Measurements from ENCODE around the gene NKG7. TPM values are rescaled to one million over a fixed set of nuclear protein-coding genes. Genes with fewer than 3 reads are reported as not detected.

Gene NKG7
- total and polyA plus RNA-seq, 11 donors = 1.0 to 31.2 (median 2.4) TPM; not detected in 2

DNA sequence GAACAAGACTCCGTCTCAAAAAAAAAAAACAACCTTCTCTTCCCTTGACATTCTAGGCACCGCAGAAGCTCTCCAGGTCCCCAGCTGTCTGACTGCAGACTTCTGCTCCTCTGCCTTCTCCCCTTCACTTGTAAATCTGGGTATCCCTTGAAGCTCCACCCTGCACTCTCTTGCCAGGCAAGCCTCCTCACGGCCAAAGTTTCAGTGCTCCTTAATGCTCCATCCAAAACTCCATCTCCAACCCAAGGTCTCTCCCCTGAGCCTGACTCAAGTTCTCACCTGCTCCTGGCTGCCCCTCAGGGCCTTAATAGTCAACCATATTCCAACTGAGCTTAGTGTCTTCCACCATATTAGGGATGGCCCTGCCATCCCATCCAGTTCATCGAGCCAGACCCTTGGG, 2.2 kb downstream of the NKG7 start:
- Histone ChIP-seq H3K4me1 (peaks cover 0 to 36% (median 6%) of the 10 kb centered on the region in 12 donors), H3K27ac (peak overlapping the region in 1 of 12 donors; percentile 83), H3K27me3 (no peaks in the 10 kb centered on the region), H3K9me3 (no peaks in the 10 kb centered on the region), H3K36me3 (no peaks in the 10 kb centered on the region), H3K4me3 (peak overlapping the region in 1 of 12 donors; percentile 50)
- ATAC-seq (no peak), DNase-seq (no peak)
- WGBS, 4 donors = 73 to 85% (median 77%) methylated on average over 4 of the region's 4 CpGs
- TF ChIP-seq POLR2A (IDR thresholded peaks at IDR 0.05) = no peak
- TF ChIP-seq, protein P1, sequence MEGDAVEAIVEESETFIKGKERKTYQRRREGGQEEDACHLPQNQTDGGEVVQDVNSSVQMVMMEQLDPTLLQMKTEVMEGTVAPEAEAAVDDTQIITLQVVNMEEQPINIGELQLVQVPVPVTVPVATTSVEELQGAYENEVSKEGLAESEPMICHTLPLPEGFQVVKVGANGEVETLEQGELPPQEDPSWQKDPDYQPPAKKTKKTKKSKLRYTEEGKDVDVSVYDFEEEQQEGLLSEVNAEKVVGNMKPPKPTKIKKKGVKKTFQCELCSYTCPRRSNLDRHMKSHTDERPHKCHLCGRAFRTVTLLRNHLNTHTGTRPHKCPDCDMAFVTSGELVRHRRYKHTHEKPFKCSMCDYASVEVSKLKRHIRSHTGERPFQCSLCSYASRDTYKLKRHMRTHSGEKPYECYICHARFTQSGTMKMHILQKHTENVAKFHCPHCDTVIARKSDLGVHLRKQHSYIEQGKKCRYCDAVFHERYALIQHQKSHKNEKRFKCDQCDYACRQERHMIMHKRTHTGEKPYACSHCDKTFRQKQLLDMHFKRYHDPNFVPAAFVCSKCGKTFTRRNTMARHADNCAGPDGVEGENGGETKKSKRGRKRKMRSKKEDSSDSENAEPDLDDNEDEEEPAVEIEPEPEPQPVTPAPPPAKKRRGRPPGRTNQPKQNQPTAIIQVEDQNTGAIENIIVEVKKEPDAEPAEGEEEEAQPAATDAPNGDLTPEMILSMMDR (IDR thresholded peaks at IDR 0.05) = no peak
- intact Hi-C loops (cut with DNase I) = no loop called here

DNA sequence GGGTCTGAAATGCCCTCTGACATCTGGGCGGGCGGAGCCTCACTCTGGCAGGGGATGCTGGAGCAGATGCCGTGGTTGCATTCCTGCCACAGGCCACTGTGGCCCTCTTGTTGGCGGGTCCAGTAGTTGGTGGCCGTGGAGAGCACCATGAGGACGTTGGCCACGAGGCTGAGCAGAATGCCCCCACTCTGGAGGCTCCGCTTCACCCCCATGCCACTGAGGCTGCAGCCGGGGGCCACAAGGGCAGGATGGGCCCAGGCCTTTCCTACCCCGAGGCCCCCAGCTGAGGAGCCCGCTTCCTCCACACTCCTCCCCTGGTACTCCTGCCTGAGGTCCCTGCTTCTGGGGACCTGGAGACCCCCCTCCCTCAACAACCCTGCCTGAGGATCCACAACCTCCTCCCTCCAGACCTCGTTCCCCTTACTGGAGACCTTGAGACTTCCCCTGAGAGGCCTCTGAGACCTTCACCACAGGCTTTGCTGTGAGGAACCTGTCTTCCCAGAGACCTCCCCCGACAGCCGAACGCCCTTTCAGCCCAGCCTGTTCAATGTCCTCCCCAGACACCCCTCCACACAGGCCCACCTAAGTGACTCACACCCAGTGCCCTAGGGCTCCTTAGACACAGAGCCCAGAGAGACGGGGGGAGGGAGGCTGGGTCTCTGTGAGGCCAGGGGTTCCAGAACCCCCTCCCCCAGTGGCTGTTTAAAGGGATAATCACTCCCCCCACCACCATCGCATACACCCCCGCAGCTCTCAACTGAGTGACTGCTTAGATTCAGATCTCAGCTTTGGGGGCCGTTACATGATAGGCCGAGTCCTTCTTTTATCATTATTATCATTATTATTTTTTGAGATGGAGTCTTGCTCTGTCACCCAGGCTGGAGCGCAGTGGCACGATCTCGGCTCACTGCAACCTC, 3.8 kb downstream of the NKG7 start, which contains the start of gene CLDND2:
CLDND2 (minus strand) TSS at position 638 of the 917 bp plus-strand sequence; CDS start at position 212, 426 bp downstream.
- 65 to 71% (median 67%) methylated on average over 20 to 23 of the region's 23 CpGs for WGBS, 4 donors
- Histone ChIP-seq H3K36me3 (no peaks in the 10 kb centered on the region), H3K4me3 (peak within 1 kb of the TSS; percentile 61 to 94 (median 78)), H3K27me3 (no peaks in the 10 kb centered on the region), H3K4me1 (peaks cover 2 to 47% (median 19%) of the 10 kb centered on the region in 12 donors), H3K9me3 (no peaks in the 10 kb centered on the region), H3K27ac (peak within 1 kb of the TSS; percentile 61 to 98 (median 95))
- TF ChIP-seq, protein P1 (IDR thresholded peaks at IDR 0.05) = no peak
- no peak for TF ChIP-seq POLR2A (IDR thresholded peaks at IDR 0.05)
- DNase-seq (no peak), ATAC-seq (no peak)
- intact Hi-C loops (cut with DNase I) = loop anchor here in 4 of 10 donors (2.0 to 10.0 kb wide), 4 partner anchors 24 to 426 kb away; partner anchors contain the start of gene FPR3 (in 1 of the 4)

DNA sequence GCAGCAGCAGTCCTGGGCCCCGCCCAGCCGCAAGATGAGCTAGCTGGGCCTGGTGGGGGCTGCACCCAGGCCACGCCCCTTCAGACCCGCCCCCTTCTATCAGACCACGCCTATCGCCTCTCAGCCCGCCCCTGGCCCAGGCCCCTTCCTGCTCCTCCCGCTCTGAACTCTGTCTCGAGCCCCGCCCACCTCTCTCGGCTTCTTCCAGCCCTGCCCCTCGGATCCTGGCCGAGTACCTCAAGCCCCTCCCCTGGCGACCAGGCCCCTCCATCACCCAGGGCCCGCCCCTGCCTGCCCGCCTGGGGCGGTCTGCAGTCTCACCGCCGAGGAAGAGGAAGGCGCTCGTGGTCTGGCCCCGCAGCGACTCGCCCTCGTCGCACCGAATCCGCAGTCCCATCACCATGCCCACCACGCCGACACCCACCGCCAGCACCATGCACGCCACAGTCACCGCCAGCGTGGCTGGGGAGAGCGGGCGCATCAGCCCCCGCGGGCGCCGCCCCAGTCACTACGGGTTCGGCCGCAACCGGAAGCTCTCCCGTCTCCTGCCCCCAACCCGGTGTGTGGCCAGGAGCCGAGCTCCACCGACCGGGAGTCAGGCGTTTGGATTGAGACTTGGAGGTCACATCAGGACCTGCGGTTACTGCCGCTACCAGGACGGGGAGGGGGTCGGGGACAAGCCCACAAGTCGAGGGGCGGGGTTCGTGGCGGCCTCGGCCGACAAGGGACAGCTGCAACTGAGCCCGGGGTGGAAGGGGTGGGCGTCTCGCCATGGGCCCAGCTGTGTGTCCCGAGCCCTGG, 4.7 kb downstream of the NKG7 start:
- TF ChIP-seq, protein P1 (IDR thresholded peaks at IDR 0.05) = peak in 2 of 12 donors; percentile 8 to 9
- peak in 1 of 2 donors; percentile 67 for TF ChIP-seq POLR2A (IDR thresholded peaks at IDR 0.05)
- Histone ChIP-seq H3K9me3 (no peaks in the 10 kb centered on the region), H3K27me3 (no peaks in the 10 kb centered on the region), H3K4me3 (peak overlapping the region; percentile 61 to 94 (median 78)), H3K4me1 (peaks cover 2 to 43% (median 20%) of the 10 kb centered on the region in 12 donors), H3K27ac (peak overlapping the region; percentile 61 to 98 (median 96)), H3K36me3 (no peaks in the 10 kb centered on the region)
- intact Hi-C loops (cut with DNase I) = loop anchor here in 6 of 10 donors (1.0 to 10.0 kb wide), 7 partner anchors 25 to 427 kb away; partner anchors contain the start of gene FPR3 (in 1 of the 6)
- peak; percentile 90 to 94 (median 94) for ATAC-seq
- 1 to 3% (median 1%) methylated on average over 23 to 64 of the region's 64 CpGs for WGBS, 4 donors
- peak; percentile 99 to 100 (median 100) for DNase-seq
